ENCODE measurements around the gene RAG1. TPM values are rescaled to one million over a fixed set of nuclear protein-coding genes. Genes with fewer than 3 reads are reported as not detected.

The RAG1 gene
- total and polyA plus RNA-seq, 9 of the 15 experiments (the other 6 are each of a cell fraction or from before 2014, with no cell fraction given): 0.49 to 2.5 (median 1.7) TPM

GRCh38 chr11:36578458-36578857 lies 10.7 kb downstream of the RAG1 start:
- FAIRE-seq (no peak), DNase-seq (ENCODE audit: extremely low read depth in 1 of 4, low spot score in 3 of 4) (no peak), ATAC-seq (no peak)
- peaks cover 0 to 3% of the 10 kb centered on the region in 2 experiments; a peak in 2 of 5 replicates for H3K27me3 ChIP-seq (ENCODE audit: control insufficient read depth in 2 of 2, insufficient read depth in 2 of 2, low read length in 2 of 2)
- H3K4me3 ChIP-seq: no peak overlapping the region
- no peak overlapping the region for H3K27ac ChIP-seq (ENCODE audit: extremely low read depth, low read depth, low read length)
- H3K4me2 ChIP-seq (ENCODE audit: insufficient read depth, low read length): no peak overlapping the region
- H3K4me1 ChIP-seq (replicated peaks in 1 of 2; ENCODE audit: control insufficient read depth in 2 of 2, insufficient read depth in 2 of 2, low read length in 2 of 2): no peaks in the 10 kb centered on the region
- no peaks in the 10 kb centered on the region for H3K79me2 ChIP-seq (ENCODE audit: control insufficient read depth, insufficient read depth, low read length)
- no peaks in the 10 kb centered on the region for H3K9me1 ChIP-seq (ENCODE audit: control insufficient read depth, insufficient read depth, low read length)
- intact Hi-C loops (cut with micrococcal nuclease): no loop called here
- in situ Hi-C loops (cut with MboI): no loop called here
- no TSS peak for BruUV-seq (replicated peaks)
- TF ChIP-seq CBX3 (IDR thresholded peaks at IDR 0.05; ENCODE audit: borderline replicate concordance in 1 of 2, low read length in 2 of 2) (no peak), EP400 (IDR thresholded peaks at IDR 0.05) (no peak), MBD2 (IDR thresholded peaks at IDR 0.05; ENCODE audit: borderline replicate concordance, low read depth) (no peak), ZNF282 (CRISPR knock-in tag; IDR thresholded peaks at IDR 0.05) (no peak), NFIC (IDR thresholded peaks at IDR 0.05) (no peak), KHSRP (IDR thresholded peaks at IDR 0.05) (no peak), ZNF830 (CRISPR knock-in tag; IDR thresholded peaks at IDR 0.05) (no peak), SOX6 (IDR thresholded peaks at IDR 0.05) (no peak), TFE3 (CRISPR knock-in tag; IDR thresholded peaks at IDR 0.05) (no peak)
- no peak overlapping the region for H3K9ac ChIP-seq (ENCODE audit: insufficient read depth in 1 of 2, low read depth in 2 of 2, low read length in 2 of 2)
- H2AFZ ChIP-seq (ENCODE audit: low read depth, low read length): no peak overlapping the region
- H3K9me3 ChIP-seq (replicated peaks; ENCODE audit: control insufficient read depth, insufficient read depth, low read depth, low read length): no peaks in the 10 kb centered on the region
- POLR2A ChIA-PET: no interaction called here
- H4K20me1 ChIP-seq (replicated peaks; ENCODE audit: control insufficient read depth, insufficient read depth, low read length): no peaks in the 10 kb centered on the region
- WGBS (ENCODE audit: insufficient coverage, low coverage, missing lambda C conversion rate): 0% methylated on average over 1 of the region's 1 CpG
- CTCF ChIA-PET (ENCODE audit: low intra/inter-chr PET ratio): no interaction called here
- no peaks in the 10 kb centered on the region; the same call in 2 of the 3 replicates for H3K36me3 ChIP-seq (ENCODE audit: control insufficient read depth, insufficient read depth, low read length)

Data from K562 (cell line).